Suprapubic skin (tissue), 4 donors: ENCODE data around the gene FRMD3. TPM values are rescaled to one million over a fixed set of nuclear protein-coding genes. Genes with fewer than 3 reads are reported as not detected.

Source experiments
- DNase-seq, 2 donors: peaks; one replicate each; pipeline ENCODE4 v3.0.0-alpha.2; 2019; ENCODE audit warnings: low spot score in 2 of 2
- H3K27ac ChIP-seq: fragments of 200-600 bp; sonication (generic); one replicate; pipeline ENCODE4 v1.5.1; 2019
- H3K27me3 ChIP-seq: fragments of 200-600 bp; sonication (generic); one replicate; pipeline ENCODE4 v1.5.1; 2019
- H3K36me3 ChIP-seq: fragments of 200-600 bp; sonication (generic); one replicate; pipeline ENCODE4 v1.5.1; 2019
- H3K4me1 ChIP-seq: fragments of 200-600 bp; sonication (generic); one replicate; pipeline ENCODE4 v1.5.1; 2019
- H3K4me3 ChIP-seq: fragments of 200-600 bp; sonication (generic); one replicate; pipeline ENCODE4 v1.5.1; 2019; ENCODE audit warnings: mild to moderate bottlenecking
- H3K9me3 ChIP-seq: fragments of 200-600 bp; sonication (generic); one replicate; pipeline ENCODE4 v1.5.1; 2019
- CTCF ChIP-seq, 2 donors: fragments of 200-600 bp in 1 of 2; fragments of 450-650 bp in 1 of 2; sonication (generic) in 1 of 2; IDR thresholded peaks; one replicate each; pipeline ENCODE4 v1.5.1; 2016 to 2019; ENCODE audit warnings: antibody characterized with exemption in 2 of 2, mild to moderate bottlenecking in 1 of 2, moderate library complexity in 1 of 2
- EP300 ChIP-seq: sonication (generic); formaldehyde crosslinking; IDR thresholded peaks from one replicate; pipeline ENCODE4 v1.6.1; 2017; ENCODE audit warnings: antibody characterized with exemption
- POLR2A ChIP-seq, 2 donors: fragments of 450-650 bp; IDR thresholded peaks; one replicate each; pipeline ENCODE4 v1.6.1; 2017; ENCODE audit warnings: antibody characterized with exemption in 2 of 2, mild to moderate bottlenecking in 2 of 2, moderate library complexity in 2 of 2
- POLR2AphosphoS5 ChIP-seq, 3 donors: sonication (generic); formaldehyde crosslinking; IDR thresholded peaks; one replicate each; pipeline ENCODE4 v1.6.1; 2017; ENCODE audit warnings: antibody characterized with exemption in 3 of 3
- WGBS: methylation state at CpG from one replicate; pipeline ENCODE4 v1.1.5; 2018; 5-methylcytosine and 5-hydroxymethylcytosine counted together
- total RNA-seq, 4 donors: library from RNA; depleted of rRNA; stranded (reverse); fragments of >200 nt; gene quantifications; one replicate each; pipeline ENCODE4 v1.1.0, GENCODE V29; 2016

The FRMD3 gene
- total RNA-seq, 4 donors from 2014 or later = 2.8 to 7.0 (median 5.2) TPM

GRCh38 chr9:83342731-83343130 is 195.5 kb downstream of the FRMD3 start:
- 83% methylated on average over 3 of the region's 3 CpGs for WGBS
- DNase-seq = no peak
- TF ChIP-seq POLR2A (IDR thresholded peaks at IDR 0.05) (no peak), CTCF (IDR thresholded peaks at IDR 0.05) (no peak)
- Histone ChIP-seq H3K27ac (no peak overlapping the region), H3K27me3 (no peaks in the 10 kb centered on the region), H3K36me3 (no peaks in the 10 kb centered on the region), H3K4me1 (no peaks in the 10 kb centered on the region), H3K4me3 (no peak overlapping the region), H3K9me3 (no peaks in the 10 kb centered on the region)

GRCh38 chr9:83342006-83342405 is 196.2 kb downstream of the FRMD3 start:
- Histone ChIP-seq H3K9me3 (no peaks in the 10 kb centered on the region), H3K27me3 (no peaks in the 10 kb centered on the region), H3K27ac (no peak overlapping the region), H3K4me1 (no peaks in the 10 kb centered on the region), H3K36me3 (no peaks in the 10 kb centered on the region), H3K4me3 (no peak overlapping the region)
- no peak for DNase-seq
- no peak for TF ChIP-seq EP300
- no peak for TF ChIP-seq POLR2AphosphoS5 (IDR thresholded peaks at IDR 0.05)
- TF ChIP-seq CTCF (IDR thresholded peaks at IDR 0.05) = no peak
- TF ChIP-seq POLR2A (IDR thresholded peaks at IDR 0.05) = no peak
- 83% methylated on average over 3 of the region's 3 CpGs for WGBS

GRCh38 chr9:83340451-83340850 is 197.8 kb downstream of the FRMD3 start:
- 81% methylated on average over 3 of the region's 3 CpGs for WGBS
- no peak overlapping the region for H3K27ac ChIP-seq

GRCh38 chr9:83339435-83339834 is 198.8 kb downstream of the FRMD3 start:
- 88% methylated on average over 1 of the region's 1 CpG for WGBS
- H3K27me3 ChIP-seq = no peaks in the 10 kb centered on the region
- no peaks in the 10 kb centered on the region for H3K4me1 ChIP-seq
- DNase-seq = no peak
- H3K36me3 ChIP-seq = no peaks in the 10 kb centered on the region
- no peak overlapping the region for H3K4me3 ChIP-seq
- TF ChIP-seq EP300 (no peak), POLR2AphosphoS5 (IDR thresholded peaks at IDR 0.05) (no peak), CTCF (IDR thresholded peaks at IDR 0.05) (no peak)
- H3K9me3 ChIP-seq = no peaks in the 10 kb centered on the region
- no peak overlapping the region for H3K27ac ChIP-seq

More at GRCh38 chr9:83340451-83340850, 197.8 kb downstream of the FRMD3 start:
- no peaks in the 10 kb centered on the region for H3K27me3 ChIP-seq
- H3K9me3 ChIP-seq = no peaks in the 10 kb centered on the region
- TF ChIP-seq POLR2AphosphoS5 (IDR thresholded peaks at IDR 0.05) (no peak), EP300 (no peak), POLR2A (IDR thresholded peaks at IDR 0.05) (no peak), CTCF (IDR thresholded peaks at IDR 0.05) (no peak)
- H3K4me3 ChIP-seq = no peak overlapping the region
- DNase-seq = no peak
- H3K36me3 ChIP-seq = no peaks in the 10 kb centered on the region
- no peaks in the 10 kb centered on the region for H3K4me1 ChIP-seq

GRCh38 chr9:83336706-83337105 is 201.5 kb downstream of the FRMD3 start:
- H3K9me3 ChIP-seq = no peaks in the 10 kb centered on the region
- TF ChIP-seq POLR2AphosphoS5 (IDR thresholded peaks at IDR 0.05) (no peak), CTCF (IDR thresholded peaks at IDR 0.05) (no peak), EP300 (no peak), POLR2A (IDR thresholded peaks at IDR 0.05) (no peak)
- H3K4me3 ChIP-seq = no peak overlapping the region
- H3K27me3 ChIP-seq = no peaks in the 10 kb centered on the region
- peaks cover 4% of the 10 kb centered on the region for H3K4me1 ChIP-seq
- no peaks in the 10 kb centered on the region for H3K36me3 ChIP-seq
- no peak overlapping the region for H3K27ac ChIP-seq
- 64% methylated on average over 1 of the region's 1 CpG for WGBS
- DNase-seq = no peak
